Urothelium cell line (cell line): ENCODE measurements around the gene HDAC11.
A peak's percentile ranks its signal among the peaks of the same experiment; 100 is the strongest.
"Not testable (repeated sequence)": the region's sequence is repeated elsewhere in the genome, so short reads cannot be mapped to it uniquely, and the experiment has no call there.

ENCODE experiments used
- DNase-seq: peaks from one replicate; pipeline ENCODE4 v3.0.0; 2011; ENCODE audit warnings: low spot score, mixed read lengths
- FAIRE-seq: peaks from 2 replicates; lab custom pipeline; 2011; peaks lifted over from hg19 to GRCh38; lab: Jason Lieb, UNC

The HDAC11 gene

GRCh38 chr3:13465236-13465873, 14.8 kb upstream of the HDAC11 start:
- FAIRE-seq, result no peak
- DNase-seq, result no peak

GRCh38 chr3:13466781-13467180, 13.3 kb upstream of the HDAC11 start:
- no peak for DNase-seq
- no peak for FAIRE-seq

DNA sequence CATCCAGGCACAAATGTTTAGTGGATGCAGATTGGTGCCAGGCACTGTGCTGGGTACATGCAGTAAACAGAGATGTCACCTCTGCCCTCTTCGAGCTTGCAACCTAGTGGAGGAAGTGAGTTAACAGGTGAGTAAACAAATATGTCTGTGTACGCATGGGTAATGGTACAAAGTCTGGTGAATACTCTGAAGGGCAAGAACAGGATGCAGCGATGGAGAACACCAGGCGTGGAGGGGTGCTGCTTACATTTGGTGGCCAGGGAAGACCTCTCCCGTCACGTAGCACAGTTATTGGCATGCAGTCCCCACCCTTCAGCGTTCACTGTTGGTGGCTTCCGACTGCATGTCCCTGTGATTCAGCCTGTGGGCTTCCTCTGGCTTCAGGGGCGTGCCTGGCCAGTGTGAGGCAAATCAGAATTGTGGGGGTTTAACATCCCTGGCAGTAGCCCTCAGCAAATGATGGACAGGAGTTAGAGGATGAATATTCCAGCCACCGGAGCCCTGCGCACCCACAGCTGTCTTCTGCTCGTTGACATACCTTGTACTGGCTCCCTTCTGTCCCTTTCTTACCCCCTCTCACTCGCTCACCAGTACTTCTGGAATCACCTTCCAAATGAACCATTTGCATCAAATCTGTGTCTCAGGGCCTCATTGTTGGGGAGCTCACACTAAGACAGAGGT, 9.1 kb upstream of the HDAC11 start:
- DNase-seq, result no peak
- FAIRE-seq, result no peak

GRCh38 chr3:13472286-13472685, 7.8 kb upstream of the HDAC11 start:
- DNase-seq (no peak), FAIRE-seq (no peak)

DNA sequence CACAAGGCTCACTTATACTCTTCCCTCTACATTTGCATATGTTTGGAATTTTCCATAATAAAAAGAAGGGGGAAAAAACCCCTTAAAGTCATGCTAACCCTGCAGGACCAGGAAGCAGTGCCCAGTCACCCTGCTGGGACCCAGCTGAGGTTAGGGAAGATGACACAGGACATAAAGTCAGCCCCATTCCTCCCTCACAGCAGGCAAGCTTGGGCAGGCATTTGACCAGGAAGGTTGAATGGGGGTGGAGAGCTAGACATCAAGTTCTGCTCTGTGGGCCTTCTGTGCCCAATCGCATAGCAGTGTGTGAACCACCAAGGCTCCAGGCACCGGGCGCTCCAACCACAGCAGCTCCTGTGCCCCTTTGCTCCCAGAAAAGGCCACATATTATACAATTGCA, 7.1 kb upstream of the HDAC11 start:
- FAIRE-seq (no peak), DNase-seq (no peak)

DNA sequence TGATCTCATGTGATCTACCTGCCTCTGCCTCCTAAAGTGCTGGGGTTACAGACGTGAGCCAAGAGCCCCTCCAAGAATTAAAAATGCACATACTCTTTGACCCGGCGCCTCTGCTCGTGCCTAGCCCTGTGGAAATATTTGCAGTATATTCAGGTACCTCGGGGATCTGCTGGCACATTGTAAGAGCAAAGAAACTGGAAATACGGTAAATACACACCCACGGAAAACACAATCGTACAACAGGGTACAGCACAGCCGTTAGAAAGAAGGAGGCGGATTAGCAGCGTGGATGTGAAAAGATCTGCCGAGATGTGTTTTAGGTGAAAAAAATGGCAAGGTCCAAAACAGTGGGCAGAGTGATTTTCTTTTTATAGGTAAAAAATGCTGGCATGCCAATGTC, 6.1 kb upstream of the HDAC11 start:
- FAIRE-seq (no peak), DNase-seq (no peak)

- DNase-seq (no peak), FAIRE-seq (no peak)
Measured at GRCh38 chr3:13474776-13475303, 5.3 kb upstream of the HDAC11 start.

- DNase-seq (no peak), FAIRE-seq (no peak)
Measured at GRCh38 chr3:13475871-13476590, 4.1 kb upstream of the HDAC11 start.

GRCh38 chr3:13477943-13478342, 2.2 kb upstream of the HDAC11 start:
- FAIRE-seq, result no peak

GRCh38 chr3:13479332-13479581, 849 bp upstream of the HDAC11 start:
- FAIRE-seq (no peak), DNase-seq (peak; percentile 60)

More at GRCh38 chr3:13477943-13478342, 2.2 kb upstream of the HDAC11 start:
- DNase-seq, result no peak

- no peak for DNase-seq
- FAIRE-seq, result no peak
Measured at GRCh38 chr3:13480340-13481318, 523 bp downstream of the HDAC11 start.

DNA sequence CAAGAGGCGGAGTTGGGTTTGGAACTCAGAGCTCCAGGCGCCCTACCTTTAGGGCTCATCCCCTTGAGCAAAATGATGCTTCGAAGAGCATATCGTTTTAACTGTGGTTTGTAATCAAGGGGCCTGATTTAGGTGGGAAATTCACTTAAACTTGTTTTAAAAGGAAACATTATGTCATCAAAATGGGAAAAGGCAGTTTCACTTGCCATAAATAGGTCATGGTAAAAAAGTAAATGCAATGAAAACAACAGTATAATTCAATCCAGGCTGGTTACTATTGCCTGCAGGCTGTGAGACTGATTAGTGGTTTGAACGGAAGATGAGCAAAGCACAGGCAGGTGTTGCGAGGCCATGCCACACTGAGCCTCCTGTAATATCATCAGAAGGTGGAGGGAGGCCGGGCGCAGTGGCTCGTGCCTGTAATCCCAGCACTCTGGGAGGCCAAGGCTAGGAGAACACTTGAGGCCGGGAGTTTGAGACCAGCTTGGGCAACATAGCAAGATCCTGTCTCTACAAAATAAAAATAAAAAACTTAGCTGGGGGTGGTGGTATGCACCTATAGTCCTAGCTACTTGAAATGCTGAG, 2.1 kb downstream of the HDAC11 start:
- DNase-seq, result no peak
- FAIRE-seq, result no peak

- DNase-seq (no peak), FAIRE-seq (no peak)
Measured at GRCh38 chr3:13483286-13483685, 3.2 kb downstream of the HDAC11 start.

DNA sequence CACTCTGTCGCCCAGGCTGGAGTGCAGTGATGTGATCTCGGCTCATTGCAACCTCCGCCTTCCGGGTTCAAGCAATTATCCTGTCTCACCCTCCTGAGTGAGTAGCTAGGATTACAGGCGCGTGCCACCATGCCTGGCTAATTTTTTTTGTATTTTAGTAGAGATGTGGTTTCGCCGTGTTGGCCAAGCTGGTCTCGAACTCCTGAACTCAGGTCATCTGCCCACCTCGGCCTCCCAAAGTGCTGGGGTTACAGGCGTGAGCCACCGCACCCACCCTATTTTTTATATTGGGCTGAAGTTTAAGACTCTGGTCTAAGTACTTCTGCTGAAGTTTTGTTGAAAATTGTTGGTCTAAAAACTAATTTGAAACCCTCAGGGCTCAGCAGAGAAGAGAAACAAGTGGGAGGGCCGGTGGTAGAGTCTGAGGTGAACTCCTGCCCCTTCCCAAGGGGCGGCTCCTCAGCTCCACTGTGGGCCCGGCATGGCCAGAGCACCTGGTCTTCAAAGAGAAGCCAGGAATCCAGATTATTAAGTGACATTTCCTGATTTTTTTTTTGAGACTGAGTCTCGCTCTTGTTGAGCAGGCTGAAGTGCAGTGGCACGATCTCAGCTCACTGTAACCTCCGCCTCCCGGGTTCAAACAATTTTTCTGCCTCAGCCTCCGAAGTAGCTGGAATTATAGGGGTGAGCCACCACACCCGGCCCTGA, 4.0 kb downstream of the HDAC11 start:
- DNase-seq (no peak), FAIRE-seq (no peak)

- DNase-seq, result peak; percentile 73
- FAIRE-seq, result no peak
Measured at GRCh38 chr3:13484851-13485590, 4.9 kb downstream of the HDAC11 start.

DNA sequence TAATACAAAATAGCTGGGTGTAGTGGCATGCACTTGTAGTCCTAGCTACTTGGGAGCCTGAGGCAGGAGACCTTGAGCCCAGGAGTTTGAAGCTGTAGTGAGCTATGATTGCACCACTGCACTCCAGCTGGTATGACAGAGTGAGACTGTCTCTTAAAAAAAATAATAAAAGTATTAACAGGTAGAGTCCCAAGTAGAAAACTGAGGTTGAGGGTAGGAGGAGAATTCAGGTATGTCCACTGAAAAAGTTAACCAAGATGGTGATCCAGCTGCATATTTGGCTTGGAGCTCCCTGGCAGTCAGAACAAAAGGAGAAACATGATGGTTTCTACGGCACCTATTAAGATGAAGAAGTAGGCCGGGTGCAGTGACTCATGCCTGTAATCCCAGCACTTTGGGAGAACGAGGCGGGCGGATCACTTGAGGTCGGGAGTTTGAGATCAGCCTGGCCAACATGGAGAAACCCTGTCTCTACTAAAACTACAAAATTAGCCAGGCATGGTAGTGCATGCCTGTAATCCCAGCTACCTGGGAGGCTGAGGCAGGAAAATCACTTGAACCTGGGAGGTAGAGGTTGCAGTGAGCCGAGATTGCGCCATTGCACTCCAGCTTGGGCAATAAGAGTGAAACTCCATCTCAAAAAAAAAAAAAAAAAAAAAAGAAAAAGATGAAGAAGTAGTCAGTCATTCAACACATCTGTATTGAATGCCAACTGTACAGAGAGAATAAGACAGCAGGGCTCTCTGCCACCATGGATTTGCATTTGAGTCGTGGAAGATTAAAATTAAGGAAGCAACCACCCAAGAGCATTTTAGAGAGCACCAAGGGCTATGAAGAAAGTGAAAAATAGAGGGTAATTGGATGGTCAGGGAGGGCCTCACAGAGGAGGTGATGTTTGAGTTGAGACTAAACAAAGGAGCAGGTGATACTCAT, 5.8 kb downstream of the HDAC11 start:
- DNase-seq, FAIRE-seq: not testable (repeated sequence)

- FAIRE-seq (no peak), DNase-seq (no peak)
Measured at GRCh38 chr3:13487403-13487802, 7.3 kb downstream of the HDAC11 start.
